ENCODE data around the gene KMT2C. TPM values are rescaled to one million over a fixed set of nuclear protein-coding genes. Genes with fewer than 3 reads are reported as not detected.

KMT2C gene
- total and polyA plus RNA-seq, 3 donors from 2014 or later, result 32.8 to 167 (median 154) TPM

DNA sequence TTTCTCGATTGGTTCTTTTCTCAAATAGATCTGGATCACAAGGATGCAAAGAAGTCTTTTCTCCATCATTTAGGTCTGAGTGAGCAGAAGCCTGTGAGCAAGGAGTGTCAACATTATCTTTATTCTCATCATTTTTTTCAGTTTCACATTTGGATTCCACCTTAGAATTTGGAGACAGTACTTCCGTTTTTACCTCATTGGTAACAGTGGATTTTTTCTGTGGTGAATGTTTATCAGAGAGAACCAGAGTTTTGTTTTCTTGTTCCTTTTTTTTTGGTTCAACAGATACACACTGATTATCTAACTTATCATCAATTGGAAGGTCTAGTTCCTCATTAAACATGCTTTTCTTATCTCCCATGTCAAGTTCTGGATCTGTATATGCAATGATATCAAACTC, 259.0 kb downstream of the KMT2C start:
- H3K4me1 ChIP-seq, result no peaks in the 10 kb centered on the region
- H3K4me3 ChIP-seq, result no peak overlapping the region
- H3K27me3 ChIP-seq, result no peaks in the 10 kb centered on the region
- WGBS, 2 donors, result 83 to 87% methylated on average over 2 of the region's 2 CpGs
- no peaks in the 10 kb centered on the region for H3K36me3 ChIP-seq (ENCODE audit: low read depth, missing control alignments)
- TF ChIP-seq, protein P1, sequence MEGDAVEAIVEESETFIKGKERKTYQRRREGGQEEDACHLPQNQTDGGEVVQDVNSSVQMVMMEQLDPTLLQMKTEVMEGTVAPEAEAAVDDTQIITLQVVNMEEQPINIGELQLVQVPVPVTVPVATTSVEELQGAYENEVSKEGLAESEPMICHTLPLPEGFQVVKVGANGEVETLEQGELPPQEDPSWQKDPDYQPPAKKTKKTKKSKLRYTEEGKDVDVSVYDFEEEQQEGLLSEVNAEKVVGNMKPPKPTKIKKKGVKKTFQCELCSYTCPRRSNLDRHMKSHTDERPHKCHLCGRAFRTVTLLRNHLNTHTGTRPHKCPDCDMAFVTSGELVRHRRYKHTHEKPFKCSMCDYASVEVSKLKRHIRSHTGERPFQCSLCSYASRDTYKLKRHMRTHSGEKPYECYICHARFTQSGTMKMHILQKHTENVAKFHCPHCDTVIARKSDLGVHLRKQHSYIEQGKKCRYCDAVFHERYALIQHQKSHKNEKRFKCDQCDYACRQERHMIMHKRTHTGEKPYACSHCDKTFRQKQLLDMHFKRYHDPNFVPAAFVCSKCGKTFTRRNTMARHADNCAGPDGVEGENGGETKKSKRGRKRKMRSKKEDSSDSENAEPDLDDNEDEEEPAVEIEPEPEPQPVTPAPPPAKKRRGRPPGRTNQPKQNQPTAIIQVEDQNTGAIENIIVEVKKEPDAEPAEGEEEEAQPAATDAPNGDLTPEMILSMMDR (IDR thresholded peaks at IDR 0.05), result no peak
- TF ChIP-seq POLR2A (IDR thresholded peaks at IDR 0.05), result no peak
- intact Hi-C loops (cut with DNase I; ENCODE audit: low total_unique reads), result no loop called here
- H3K9me3 ChIP-seq, result no peaks in the 10 kb centered on the region
- no peak overlapping the region for H3K27ac ChIP-seq
- no peak for DNase-seq

GRCh38 chr7:152173372-152174070, 262.3 kb downstream of the KMT2C start:
- 85 to 87% methylated on average over 5 of the region's 5 CpGs for WGBS, 2 donors
- no peak overlapping the region for H3K27ac ChIP-seq
- intact Hi-C loops (cut with DNase I; ENCODE audit: low total_unique reads), result no loop called here
- DNase-seq, result no peak
- no peak overlapping the region for H3K4me3 ChIP-seq
- no peak for TF ChIP-seq POLR2A (IDR thresholded peaks at IDR 0.05)
- TF ChIP-seq, protein P1 (IDR thresholded peaks at IDR 0.05), result no peak
- H3K9me3 ChIP-seq, result no peaks in the 10 kb centered on the region
- no peaks in the 10 kb centered on the region for H3K4me1 ChIP-seq
- no peaks in the 10 kb centered on the region for H3K36me3 ChIP-seq (ENCODE audit: low read depth, missing control alignments)
- no peaks in the 10 kb centered on the region for H3K27me3 ChIP-seq

GRCh38 chr7:152162287-152162686, 273.5 kb downstream of the KMT2C start:
- 78 to 79% methylated on average over 5 to 6 of the region's 6 CpGs for WGBS, 2 donors
- Histone ChIP-seq H3K4me1 (no peaks in the 10 kb centered on the region), H3K9me3 (no peaks in the 10 kb centered on the region), H3K27me3 (no peaks in the 10 kb centered on the region), H3K27ac (no peak overlapping the region), H3K36me3 (ENCODE audit: low read depth, missing control alignments) (no peaks in the 10 kb centered on the region), H3K4me3 (no peak overlapping the region)
- DNase-seq, result no peak
- intact Hi-C loops (cut with DNase I; ENCODE audit: low total_unique reads), result no loop called here
- no peak for TF ChIP-seq POLR2A (IDR thresholded peaks at IDR 0.05)
- TF ChIP-seq, protein P1 (IDR thresholded peaks at IDR 0.05), result no peak

GRCh38 chr7:152161171-152161570, 274.6 kb downstream of the KMT2C start:
- Histone ChIP-seq H3K36me3 (ENCODE audit: low read depth, missing control alignments) (no peaks in the 10 kb centered on the region), H3K4me3 (no peak overlapping the region), H3K27me3 (no peaks in the 10 kb centered on the region), H3K4me1 (no peaks in the 10 kb centered on the region), H3K27ac (no peak overlapping the region), H3K9me3 (no peaks in the 10 kb centered on the region)
- TF ChIP-seq, protein P1 (IDR thresholded peaks at IDR 0.05), result no peak
- no peak for TF ChIP-seq POLR2A (IDR thresholded peaks at IDR 0.05)
- intact Hi-C loops (cut with DNase I; ENCODE audit: low total_unique reads), result no loop called here
- no peak for DNase-seq
